ENCODE measurements around the gene OMP.

DNA sequence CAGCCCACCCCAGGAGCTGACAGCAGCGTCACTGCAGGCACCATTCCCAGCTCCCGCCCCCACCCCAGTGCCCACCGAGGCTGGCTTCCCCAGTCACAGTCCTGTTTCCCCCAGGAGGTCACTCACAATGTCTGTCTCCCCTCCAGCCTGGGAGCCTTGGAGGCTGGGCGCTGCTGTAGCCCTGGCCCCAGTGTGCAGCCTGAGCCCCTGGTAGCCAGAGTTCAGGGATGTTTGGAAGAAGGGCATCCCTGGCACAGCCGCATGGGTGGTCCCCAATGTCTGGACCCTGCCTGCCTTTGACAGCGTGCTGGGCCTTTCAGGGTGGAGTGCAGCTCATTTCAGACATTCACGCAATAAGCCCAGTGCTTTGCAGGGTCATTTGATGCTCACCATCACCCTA is 31.6 kb upstream of the OMP start:
- TF ChIP-seq CTCF (IDR thresholded peaks at IDR 0.05) (no peak), POLR2A (IDR thresholded peaks at IDR 0.05) (no peak), POLR2AphosphoS5 (IDR thresholded peaks at IDR 0.05) (no peak)
